Umbilical cord (tissue), 2 donors: Measurements from ENCODE around the gene ADA. TPM values are rescaled to one million over a fixed set of nuclear protein-coding genes. Genes with fewer than 3 reads are reported as not detected.

ENCODE experiments used
- DNase-seq: peaks from one replicate; pipeline ENCODE4 v3.0.0-alpha.2; 2015; ENCODE audit warnings: low spot score
- total RNA-seq: library from RNA; depleted of rRNA; stranded (reverse); fragments of >200 nt; gene quantifications from one replicate; pipeline ENCODE4 v1.2.3, GENCODE V29; 2014; ENCODE audit warnings: low replicate concordance; ENCODE audit not compliant: insufficient read depth

ADA gene
- total RNA-seq, 1 donor from 2014 or later: 14.0 TPM

- no peak for DNase-seq
Measured at GRCh38 chr20:44644667-44645131, 6.8 kb downstream of the ADA start.

- DNase-seq: no peak
Measured at GRCh38 chr20:44644230-44644617, 7.3 kb downstream of the ADA start.

- peak; percentile 83 for DNase-seq
Measured at GRCh38 chr20:44643596-44644229, 7.8 kb downstream of the ADA start.

GRCh38 chr20:44643154-44643519 is 8.4 kb downstream of the ADA start:
- no peak for DNase-seq

- peak; percentile 93 for DNase-seq
Measured at GRCh38 chr20:44642203-44643153, 9.0 kb downstream of the ADA start.

GRCh38 chr20:44641325-44641724 is 10.2 kb downstream of the ADA start:
- no peak for DNase-seq

GRCh38 chr20:44640522-44640921 is 11.0 kb downstream of the ADA start:
- no peak for DNase-seq

- DNase-seq: no peak
Measured at GRCh38 chr20:44637522-44638372, 13.8 kb downstream of the ADA start.

GRCh38 chr20:44637042-44637441 is 14.5 kb downstream of the ADA start:
- no peak for DNase-seq

GRCh38 chr20:44635877-44636276 is 15.6 kb downstream of the ADA start:
- DNase-seq: no peak

GRCh38 chr20:44633872-44634600 is 17.5 kb downstream of the ADA start:
- no peak for DNase-seq

GRCh38 chr20:44633187-44633810 is 18.2 kb downstream of the ADA start:
- no peak for DNase-seq

- DNase-seq: peak; percentile 25
Measured at GRCh38 chr20:44632103-44632752, 19.3 kb downstream of the ADA start.

GRCh38 chr20:44630297-44630696 is 21.2 kb downstream of the ADA start:
- DNase-seq: no peak

- DNase-seq: no peak
Measured at GRCh38 chr20:44629542-44629941, 22.0 kb downstream of the ADA start.

GRCh38 chr20:44629017-44629385 is 22.5 kb downstream of the ADA start:
- no peak for DNase-seq

GRCh38 chr20:44627364-44628010 is 24.0 kb downstream of the ADA start:
- DNase-seq: no peak

GRCh38 chr20:44626278-44626677 is 25.2 kb downstream of the ADA start:
- no peak for DNase-seq

- DNase-seq: no peak
Measured at GRCh38 chr20:44625361-44625760, 26.1 kb downstream of the ADA start.

- DNase-seq: no peak
Measured at GRCh38 chr20:44624743-44625271, 26.7 kb downstream of the ADA start.
